HepG2 (cell line): ENCODE measurements around the gene IL32. TPM values are rescaled to one million over a fixed set of nuclear protein-coding genes. Genes with fewer than 3 reads are reported as not detected.

Source experiments
- CHD4 ChIP-seq: fragments of 200-600 bp; sonication (generic); IDR thresholded peaks from 2 replicates; pipeline ENCODE4 v1.7.0; 2017; ENCODE audit warnings: mild to moderate bottlenecking, low read length, borderline replicate concordance
- FOXP1 ChIP-seq, 2 experiments: fragments of 450-650 bp in 1 of 2; IDR thresholded peaks; 2 replicates each; pipeline ENCODE4 v1.6.1; 2017 to 2018; ENCODE audit warnings: antibody characterized with exemption in 1 of 2
- HES4 ChIP-seq: sonication (generic); formaldehyde crosslinking; IDR thresholded peaks from 2 replicates; pipeline ENCODE4 v1.9.0; 2021; ENCODE audit warnings: mild to moderate bottlenecking, missing genetic modification reagents, borderline replicate concordance
- ZNF17 ChIP-seq: sonication (generic); formaldehyde crosslinking; IDR thresholded peaks from 2 replicates; pipeline ENCODE4 v1.5.0; 2020; ENCODE audit warnings: mild to moderate bottlenecking, missing genetic modification reagents
- ZNF652 ChIP-seq: IDR thresholded peaks from 2 replicates; pipeline ENCODE4 v1.6.1; 2016; ENCODE audit warnings: low read depth, borderline replicate concordance
- ZNF816 ChIP-seq: sonication (generic); formaldehyde crosslinking; IDR thresholded peaks from 2 replicates; pipeline ENCODE4 v1.8.0; 2022; ENCODE audit warnings: missing genetic modification reagents, mild to moderate bottlenecking, borderline replicate concordance
- ZSCAN21 ChIP-seq: sonication (generic); formaldehyde crosslinking; IDR thresholded peaks from 2 replicates; pipeline ENCODE4 v1.8.0; 2022; ENCODE audit warnings: mild to moderate bottlenecking, missing genetic modification reagents, moderate library complexity, borderline replicate concordance
- polyA plus RNA-seq, 8 experiments: library from polyadenylated mRNA; depleted of rRNA in 3 of 8; stranded (reverse) in 7 of 8; unstranded in 1 of 8; fragments of >200 nt; fragmentation: Illumina TruSeq in 4 of 8; extraction: Trizol in 4 of 8; gene quantifications; 2 replicates each; pipeline versions ENCODE4 v1.2.1 to v1.2.3, GENCODE V29; 2011 to 2016; ENCODE audit warnings: low read depth in 4 of 8, missing spikeins in 1 of 8, mixed read lengths in 1 of 8; ENCODE audit not compliant: insufficient read depth in 1 of 8
- total RNA-seq, 5 experiments: library from RNA; depleted of rRNA; stranded (reverse); fragments of >200 nt; fragmentation: Illumina TruSeq; extraction: Trizol; gene quantifications; 2 replicates each; pipeline ENCODE4 v1.2.3, GENCODE V29; 2016; ENCODE audit warnings: low read depth in 1 of 5
- TF ChIP-seq, protein P1 (sequence below): sonication (generic); formaldehyde crosslinking; IDR thresholded peaks from 2 replicates; pipeline ENCODE4 v1.8.0; 2022; ENCODE audit warnings: mild to moderate bottlenecking, missing genetic modification reagents
- TF ChIP-seq, protein P2 (sequence below): sonication (generic); formaldehyde crosslinking; IDR thresholded peaks from 2 replicates; pipeline ENCODE4 v1.5.1; 2020; ENCODE audit warnings: mild to moderate bottlenecking, missing genetic modification reagents, borderline replicate concordance
- TF ChIP-seq, protein P3 (sequence below): sonication (generic); formaldehyde crosslinking; IDR thresholded peaks from 2 replicates; pipeline ENCODE4 v1.5.0; 2020; ENCODE audit warnings: mild to moderate bottlenecking, missing genetic modification reagents
- TF ChIP-seq, protein P4 (sequence below): sonication (generic); formaldehyde crosslinking; IDR thresholded peaks from 2 replicates; pipeline ENCODE4 v1.4.0; 2020; ENCODE audit warnings: missing genetic modification reagents

The IL32 gene
- total and polyA plus RNA-seq, 2 of the 13 experiments (the other 11 are each of a cell fraction or from before 2014, with no cell fraction given), result 115 to 165 TPM

DNA sequence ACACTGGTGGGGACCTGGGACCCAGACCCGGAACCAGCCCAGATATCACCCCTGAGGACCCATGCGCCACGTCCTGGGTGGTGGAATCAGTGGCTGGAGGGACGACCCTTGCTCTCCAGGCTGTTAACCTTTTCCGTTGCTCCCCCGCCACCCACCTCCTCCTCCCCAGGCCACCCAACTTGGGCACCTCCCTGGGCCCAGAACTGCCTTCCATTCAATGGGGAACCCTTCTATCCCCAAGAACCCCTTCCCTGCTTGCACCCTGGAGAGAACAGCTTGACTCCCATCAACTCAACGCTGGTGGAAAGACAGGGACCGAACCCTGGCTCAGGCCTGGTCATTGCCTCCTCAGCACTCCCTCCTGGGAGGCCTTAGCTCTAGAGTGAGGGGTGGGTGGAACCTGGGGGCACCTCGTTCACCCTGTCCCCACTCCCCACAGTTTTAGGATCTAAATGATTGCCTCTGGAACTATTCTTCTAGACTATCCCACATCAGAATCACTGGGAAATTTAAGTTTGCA lies 5.7 kb upstream of the IL32 start (continued):
- TF ChIP-seq, protein P1, sequence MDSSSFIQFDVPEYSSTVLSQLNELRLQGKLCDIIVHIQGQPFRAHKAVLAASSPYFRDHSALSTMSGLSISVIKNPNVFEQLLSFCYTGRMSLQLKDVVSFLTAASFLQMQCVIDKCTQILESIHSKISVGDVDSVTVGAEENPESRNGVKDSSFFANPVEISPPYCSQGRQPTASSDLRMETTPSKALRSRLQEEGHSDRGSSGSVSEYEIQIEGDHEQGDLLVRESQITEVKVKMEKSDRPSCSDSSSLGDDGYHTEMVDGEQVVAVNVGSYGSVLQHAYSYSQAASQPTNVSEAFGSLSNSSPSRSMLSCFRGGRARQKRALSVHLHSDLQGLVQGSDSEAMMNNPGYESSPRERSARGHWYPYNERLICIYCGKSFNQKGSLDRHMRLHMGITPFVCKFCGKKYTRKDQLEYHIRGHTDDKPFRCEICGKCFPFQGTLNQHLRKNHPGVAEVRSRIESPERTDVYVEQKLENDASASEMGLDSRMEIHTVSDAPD (CRISPR knock-in tag), result no peak
- TF ChIP-seq, protein P2, sequence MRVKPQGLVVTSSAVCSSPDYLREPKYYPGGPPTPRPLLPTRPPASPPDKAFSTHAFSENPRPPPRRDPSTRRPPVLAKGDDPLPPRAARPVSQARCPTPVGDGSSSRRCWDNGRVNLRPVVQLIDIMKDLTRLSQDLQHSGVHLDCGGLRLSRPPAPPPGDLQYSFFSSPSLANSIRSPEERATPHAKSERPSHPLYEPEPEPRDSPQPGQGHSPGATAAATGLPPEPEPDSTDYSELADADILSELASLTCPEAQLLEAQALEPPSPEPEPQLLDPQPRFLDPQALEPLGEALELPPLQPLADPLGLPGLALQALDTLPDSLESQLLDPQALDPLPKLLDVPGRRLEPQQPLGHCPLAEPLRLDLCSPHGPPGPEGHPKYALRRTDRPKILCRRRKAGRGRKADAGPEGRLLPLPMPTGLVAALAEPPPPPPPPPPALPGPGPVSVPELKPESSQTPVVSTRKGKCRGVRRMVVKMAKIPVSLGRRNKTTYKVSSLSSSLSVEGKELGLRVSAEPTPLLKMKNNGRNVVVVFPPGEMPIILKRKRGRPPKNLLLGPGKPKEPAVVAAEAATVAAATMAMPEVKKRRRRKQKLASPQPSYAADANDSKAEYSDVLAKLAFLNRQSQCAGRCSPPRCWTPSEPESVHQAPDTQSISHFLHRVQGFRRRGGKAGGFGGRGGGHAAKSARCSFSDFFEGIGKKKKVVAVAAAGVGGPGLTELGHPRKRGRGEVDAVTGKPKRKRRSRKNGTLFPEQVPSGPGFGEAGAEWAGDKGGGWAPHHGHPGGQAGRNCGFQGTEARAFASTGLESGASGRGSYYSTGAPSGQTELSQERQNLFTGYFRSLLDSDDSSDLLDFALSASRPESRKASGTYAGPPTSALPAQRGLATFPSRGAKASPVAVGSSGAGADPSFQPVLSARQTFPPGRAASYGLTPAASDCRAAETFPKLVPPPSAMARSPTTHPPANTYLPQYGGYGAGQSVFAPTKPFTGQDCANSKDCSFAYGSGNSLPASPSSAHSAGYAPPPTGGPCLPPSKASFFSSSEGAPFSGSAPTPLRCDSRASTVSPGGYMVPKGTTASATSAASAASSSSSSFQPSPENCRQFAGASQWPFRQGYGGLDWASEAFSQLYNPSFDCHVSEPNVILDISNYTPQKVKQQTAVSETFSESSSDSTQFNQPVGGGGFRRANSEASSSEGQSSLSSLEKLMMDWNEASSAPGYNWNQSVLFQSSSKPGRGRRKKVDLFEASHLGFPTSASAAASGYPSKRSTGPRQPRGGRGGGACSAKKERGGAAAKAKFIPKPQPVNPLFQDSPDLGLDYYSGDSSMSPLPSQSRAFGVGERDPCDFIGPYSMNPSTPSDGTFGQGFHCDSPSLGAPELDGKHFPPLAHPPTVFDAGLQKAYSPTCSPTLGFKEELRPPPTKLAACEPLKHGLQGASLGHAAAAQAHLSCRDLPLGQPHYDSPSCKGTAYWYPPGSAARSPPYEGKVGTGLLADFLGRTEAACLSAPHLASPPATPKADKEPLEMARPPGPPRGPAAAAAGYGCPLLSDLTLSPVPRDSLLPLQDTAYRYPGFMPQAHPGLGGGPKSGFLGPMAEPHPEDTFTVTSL, result no peak
- TF ChIP-seq, protein P3, sequence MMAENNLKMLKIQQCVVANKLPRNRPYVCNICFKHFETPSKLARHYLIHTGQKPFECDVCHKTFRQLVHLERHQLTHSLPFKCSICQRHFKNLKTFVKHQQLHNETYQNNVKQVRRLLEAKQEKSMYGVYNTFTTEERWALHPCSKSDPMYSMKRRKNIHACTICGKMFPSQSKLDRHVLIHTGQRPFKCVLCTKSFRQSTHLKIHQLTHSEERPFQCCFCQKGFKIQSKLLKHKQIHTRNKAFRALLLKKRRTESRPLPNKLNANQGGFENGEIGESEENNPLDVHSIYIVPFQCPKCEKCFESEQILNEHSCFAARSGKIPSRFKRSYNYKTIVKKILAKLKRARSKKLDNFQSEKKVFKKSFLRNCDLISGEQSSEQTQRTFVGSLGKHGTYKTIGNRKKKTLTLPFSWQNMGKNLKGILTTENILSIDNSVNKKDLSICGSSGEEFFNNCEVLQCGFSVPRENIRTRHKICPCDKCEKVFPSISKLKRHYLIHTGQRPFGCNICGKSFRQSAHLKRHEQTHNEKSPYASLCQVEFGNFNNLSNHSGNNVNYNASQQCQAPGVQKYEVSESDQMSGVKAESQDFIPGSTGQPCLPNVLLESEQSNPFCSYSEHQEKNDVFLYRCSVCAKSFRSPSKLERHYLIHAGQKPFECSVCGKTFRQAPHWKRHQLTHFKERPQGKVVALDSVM (CRISPR knock-in tag), result no peak
- TF ChIP-seq ZNF816 (CRISPR knock-in tag) (0 out of 2 replicates have a peak, but pooled peaks have one; percentile 50), ZNF652 (no peak), CHD4 (no peak), FOXP1 (IDR thresholded peaks at IDR 0.05) (no peak), FOXP1 (CRISPR knock-in tag; IDR thresholded peaks at IDR 0.05) (no peak), HES4 (CRISPR knock-in tag) (0 out of 2 replicates have a peak, but pooled peaks have one; percentile 4), ZNF17 (CRISPR knock-in tag) (no peak), ZSCAN21 (no peak)
- TF ChIP-seq, protein P4, sequence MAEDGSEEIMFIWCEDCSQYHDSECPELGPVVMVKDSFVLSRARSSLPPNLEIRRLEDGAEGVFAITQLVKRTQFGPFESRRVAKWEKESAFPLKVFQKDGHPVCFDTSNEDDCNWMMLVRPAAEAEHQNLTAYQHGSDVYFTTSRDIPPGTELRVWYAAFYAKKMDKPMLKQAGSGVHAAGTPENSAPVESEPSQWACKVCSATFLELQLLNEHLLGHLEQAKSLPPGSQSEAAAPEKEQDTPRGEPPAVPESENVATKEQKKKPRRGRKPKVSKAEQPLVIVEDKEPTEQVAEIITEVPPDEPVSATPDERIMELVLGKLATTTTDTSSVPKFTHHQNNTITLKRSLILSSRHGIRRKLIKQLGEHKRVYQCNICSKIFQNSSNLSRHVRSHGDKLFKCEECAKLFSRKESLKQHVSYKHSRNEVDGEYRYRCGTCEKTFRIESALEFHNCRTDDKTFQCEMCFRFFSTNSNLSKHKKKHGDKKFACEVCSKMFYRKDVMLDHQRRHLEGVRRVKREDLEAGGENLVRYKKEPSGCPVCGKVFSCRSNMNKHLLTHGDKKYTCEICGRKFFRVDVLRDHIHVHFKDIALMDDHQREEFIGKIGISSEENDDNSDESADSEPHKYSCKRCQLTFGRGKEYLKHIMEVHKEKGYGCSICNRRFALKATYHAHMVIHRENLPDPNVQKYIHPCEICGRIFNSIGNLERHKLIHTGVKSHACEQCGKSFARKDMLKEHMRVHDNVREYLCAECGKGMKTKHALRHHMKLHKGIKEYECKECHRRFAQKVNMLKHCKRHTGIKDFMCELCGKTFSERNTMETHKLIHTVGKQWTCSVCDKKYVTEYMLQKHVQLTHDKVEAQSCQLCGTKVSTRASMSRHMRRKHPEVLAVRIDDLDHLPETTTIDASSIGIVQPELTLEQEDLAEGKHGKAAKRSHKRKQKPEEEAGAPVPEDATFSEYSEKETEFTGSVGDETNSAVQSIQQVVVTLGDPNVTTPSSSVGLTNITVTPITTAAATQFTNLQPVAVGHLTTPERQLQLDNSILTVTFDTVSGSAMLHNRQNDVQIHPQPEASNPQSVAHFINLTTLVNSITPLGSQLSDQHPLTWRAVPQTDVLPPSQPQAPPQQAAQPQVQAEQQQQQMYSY, result no peak
